ENCODE results near the gene AKAP7.

The AKAP7 gene

GRCh38 chr6:131331873-131332781 is 196.9 kb downstream of the AKAP7 start:
- in situ Hi-C loops (cut with MboI; ENCODE audit: low sequenced_read_pairs), result no loop called here
